ENCODE results near the gene INPP4A.

INPP4A gene

GRCh38 chr2:98608962-98609604 is 164.4 kb downstream of the INPP4A start:
- no peaks in the 10 kb centered on the region for H3K9me3 ChIP-seq (ENCODE audit: control insufficient read depth in 1 of 2, low read length in 2 of 2)
- H3K36me3 ChIP-seq (ENCODE audit: control insufficient read depth in 1 of 2, insufficient read depth in 2 of 2, low read length in 2 of 2) = peaks cover 11 to 30% of the 10 kb centered on the region in 2 donors
- no peaks in the 10 kb centered on the region for H3K27me3 ChIP-seq (ENCODE audit: control insufficient read depth in 1 of 2, insufficient read depth in 2 of 2, low read length in 2 of 2)
- H3K4me3 ChIP-seq (ENCODE audit: low read depth in 1 of 2, low read length in 2 of 2) = peak overlapping the region; percentile 93 to 96
- H3K4me1 ChIP-seq (ENCODE audit: control insufficient read depth in 1 of 2, insufficient read depth in 2 of 2, low read length in 2 of 2) = peaks cover 34% of the 10 kb centered on the region in 2 donors
- peak overlapping the region; percentile 93 to 97 for H3K9ac ChIP-seq (ENCODE audit: low read depth in 1 of 2, low read length in 2 of 2)
- H3K27ac ChIP-seq (ENCODE audit: low read depth, low read length) = peak overlapping the region; percentile 93

GRCh38 chr2:98614024-98614739 is 169.5 kb downstream of the INPP4A start:
- Histone ChIP-seq H3K9ac (ENCODE audit: low read depth in 1 of 2, low read length in 2 of 2) (no peak overlapping the region), H3K36me3 (ENCODE audit: control insufficient read depth in 1 of 2, insufficient read depth in 2 of 2, low read length in 2 of 2) (peaks cover 32 to 66% of the 10 kb centered on the region in 2 donors), H3K9me3 (ENCODE audit: control insufficient read depth in 1 of 2, low read length in 2 of 2) (no peaks in the 10 kb centered on the region), H3K27ac (ENCODE audit: low read depth, low read length) (no peak overlapping the region), H3K27me3 (ENCODE audit: control insufficient read depth in 1 of 2, insufficient read depth in 2 of 2, low read length in 2 of 2) (no peaks in the 10 kb centered on the region), H3K4me3 (ENCODE audit: low read depth in 1 of 2, low read length in 2 of 2) (no peak overlapping the region), H3K4me1 (ENCODE audit: control insufficient read depth in 1 of 2, insufficient read depth in 2 of 2, low read length in 2 of 2) (peaks cover 16 to 18% of the 10 kb centered on the region in 2 donors)

DNA sequence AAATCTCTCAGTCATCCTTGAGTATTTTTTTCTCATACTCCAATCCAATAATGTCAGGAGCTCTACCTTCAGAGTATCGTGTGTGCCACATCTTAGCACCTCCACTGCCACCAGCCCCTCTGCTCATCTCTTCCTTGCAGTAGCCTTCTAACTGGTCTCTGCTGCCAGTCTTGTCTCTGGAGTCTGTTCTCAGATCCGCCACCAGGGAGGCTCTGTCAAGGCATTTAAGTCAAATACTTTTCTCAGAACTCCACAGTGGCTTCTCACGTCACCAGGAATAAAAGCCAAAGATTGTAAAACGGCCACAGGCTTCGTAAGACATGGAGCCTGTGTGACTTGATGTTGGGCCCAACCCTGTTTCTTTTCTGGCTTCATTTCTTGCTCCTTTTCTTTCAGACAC is 170.8 kb downstream of the INPP4A start:
- no peaks in the 10 kb centered on the region for H3K27me3 ChIP-seq (ENCODE audit: control insufficient read depth in 1 of 2, insufficient read depth in 2 of 2, low read length in 2 of 2)
- H3K9me3 ChIP-seq (ENCODE audit: control insufficient read depth in 1 of 2, low read length in 2 of 2) = no peaks in the 10 kb centered on the region
- H3K36me3 ChIP-seq (ENCODE audit: control insufficient read depth in 1 of 2, insufficient read depth in 2 of 2, low read length in 2 of 2) = peaks cover 38 to 69% of the 10 kb centered on the region in 2 donors
- H3K4me3 ChIP-seq (ENCODE audit: low read depth in 1 of 2, low read length in 2 of 2) = no peak overlapping the region
- peaks cover 3 to 5% of the 10 kb centered on the region in 2 donors for H3K4me1 ChIP-seq (ENCODE audit: control insufficient read depth in 1 of 2, insufficient read depth in 2 of 2, low read length in 2 of 2)
- no peak overlapping the region for H3K9ac ChIP-seq (ENCODE audit: low read depth in 1 of 2, low read length in 2 of 2)
- no peak overlapping the region for H3K27ac ChIP-seq (ENCODE audit: low read depth, low read length)

DNA sequence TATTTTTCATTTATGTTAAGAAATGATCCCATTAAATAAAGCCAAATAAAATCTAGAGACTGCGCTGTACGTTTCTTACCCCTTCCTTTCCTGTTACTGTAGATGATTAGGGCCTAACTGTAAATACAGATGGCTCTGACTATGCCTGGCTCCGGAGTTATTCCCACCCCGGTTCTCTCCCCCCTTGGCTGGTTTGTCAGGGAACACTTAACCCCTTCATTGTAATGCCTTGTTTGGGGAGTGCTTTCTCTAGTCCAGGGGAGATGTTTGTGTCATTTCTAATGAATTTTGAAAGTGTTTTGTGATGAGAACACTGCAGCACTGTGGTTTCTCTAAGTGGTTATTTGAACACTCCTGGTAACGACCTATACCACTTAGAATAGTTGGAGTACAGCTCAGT is 172.5 kb downstream of the INPP4A start:
- H3K27me3 ChIP-seq (ENCODE audit: control insufficient read depth in 1 of 2, insufficient read depth in 2 of 2, low read length in 2 of 2) = no peaks in the 10 kb centered on the region
- no peak overlapping the region for H3K4me3 ChIP-seq (ENCODE audit: low read depth in 1 of 2, low read length in 2 of 2)
- H3K9ac ChIP-seq (ENCODE audit: low read depth in 1 of 2, low read length in 2 of 2) = no peak overlapping the region
- no peaks in the 10 kb centered on the region for H3K4me1 ChIP-seq (ENCODE audit: control insufficient read depth in 1 of 2, insufficient read depth in 2 of 2, low read length in 2 of 2)
- no peak overlapping the region for H3K27ac ChIP-seq (ENCODE audit: low read depth, low read length)
- H3K36me3 ChIP-seq (ENCODE audit: control insufficient read depth in 1 of 2, insufficient read depth in 2 of 2, low read length in 2 of 2) = peaks cover 53 to 69% of the 10 kb centered on the region in 2 donors
- no peaks in the 10 kb centered on the region for H3K9me3 ChIP-seq (ENCODE audit: control insufficient read depth in 1 of 2, low read length in 2 of 2)

DNA sequence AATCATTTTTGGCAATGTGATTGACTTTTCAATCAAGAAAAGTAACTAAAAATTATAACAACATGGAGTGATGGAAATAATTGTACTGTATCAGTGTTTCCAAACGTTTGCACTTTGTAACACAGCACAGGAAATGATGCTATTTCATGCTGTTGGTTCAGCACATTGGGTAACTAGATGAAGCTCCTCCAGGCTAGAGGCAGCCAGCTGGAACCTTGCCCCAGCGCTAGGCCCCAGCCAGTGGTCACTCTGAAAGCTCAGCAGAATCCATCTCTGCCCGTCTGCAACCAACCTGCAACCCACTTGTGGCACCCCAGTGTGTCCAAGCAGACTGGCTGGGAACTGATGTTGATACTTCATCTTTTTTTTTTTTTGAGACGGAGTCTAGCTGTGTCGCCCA is 179.0 kb downstream of the INPP4A start:
- no peak overlapping the region for H3K9ac ChIP-seq (ENCODE audit: low read depth in 1 of 2, low read length in 2 of 2)
- no peak overlapping the region for H3K27ac ChIP-seq (ENCODE audit: low read depth, low read length)
- no peak overlapping the region for H3K4me3 ChIP-seq (ENCODE audit: low read depth in 1 of 2, low read length in 2 of 2)
- no peaks in the 10 kb centered on the region for H3K27me3 ChIP-seq (ENCODE audit: control insufficient read depth in 1 of 2, insufficient read depth in 2 of 2, low read length in 2 of 2)
- no peaks in the 10 kb centered on the region for H3K4me1 ChIP-seq (ENCODE audit: control insufficient read depth in 1 of 2, insufficient read depth in 2 of 2, low read length in 2 of 2)
- H3K9me3 ChIP-seq (ENCODE audit: control insufficient read depth in 1 of 2, low read length in 2 of 2) = no peaks in the 10 kb centered on the region
- H3K36me3 ChIP-seq (ENCODE audit: control insufficient read depth in 1 of 2, insufficient read depth in 2 of 2, low read length in 2 of 2) = peaks cover 24 to 42% of the 10 kb centered on the region in 2 donors

GRCh38 chr2:98632351-98632750 is 187.7 kb downstream of the INPP4A start:
- Histone ChIP-seq H3K9ac (ENCODE audit: low read depth in 1 of 2, low read length in 2 of 2) (no peak overlapping the region), H3K27ac (ENCODE audit: low read depth, low read length) (no peak overlapping the region), H3K36me3 (ENCODE audit: control insufficient read depth in 1 of 2, insufficient read depth in 2 of 2, low read length in 2 of 2) (peaks cover 22 to 67% of the 10 kb centered on the region in 2 donors), H3K4me1 (ENCODE audit: control insufficient read depth in 1 of 2, insufficient read depth in 2 of 2, low read length in 2 of 2) (no peaks in the 10 kb centered on the region), H3K9me3 (ENCODE audit: control insufficient read depth in 1 of 2, low read length in 2 of 2) (no peaks in the 10 kb centered on the region), H3K27me3 (ENCODE audit: control insufficient read depth in 1 of 2, insufficient read depth in 2 of 2, low read length in 2 of 2) (no peaks in the 10 kb centered on the region), H3K4me3 (ENCODE audit: low read depth in 1 of 2, low read length in 2 of 2) (no peak overlapping the region)

DNA sequence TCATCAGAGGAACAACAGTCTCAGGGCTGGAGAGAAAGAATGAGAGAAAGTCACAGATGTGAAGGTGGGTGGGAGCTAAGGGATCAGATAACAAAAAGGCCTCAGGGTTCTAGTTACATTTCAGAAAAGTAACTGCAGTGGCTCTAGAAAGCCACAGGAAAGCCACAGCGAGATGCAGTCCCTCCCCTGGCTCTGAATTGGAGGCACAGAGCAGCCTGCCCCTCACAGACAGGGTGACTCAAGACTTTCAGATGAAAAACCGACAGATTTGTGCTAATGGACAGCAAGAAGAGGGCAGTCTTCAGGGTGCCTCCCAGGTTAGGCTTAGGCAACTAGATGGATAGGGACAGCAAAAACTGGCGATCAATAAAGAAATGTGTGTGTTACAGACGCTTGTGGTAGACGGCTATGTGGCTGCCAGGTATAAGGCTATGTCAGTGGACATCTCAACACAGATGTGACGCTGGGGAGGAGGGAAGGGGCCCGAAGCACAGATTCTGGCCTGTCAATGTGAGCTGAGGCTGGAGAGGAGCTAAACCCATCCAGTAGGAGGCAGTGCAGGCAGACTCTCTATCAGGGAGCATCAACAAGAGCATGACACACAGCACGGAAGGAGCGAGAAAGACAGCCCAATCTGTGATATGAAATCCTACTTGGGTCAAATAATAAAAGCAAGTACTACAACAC is 189.9 kb downstream of the INPP4A start:
- Histone ChIP-seq H3K9ac (ENCODE audit: low read depth in 1 of 2, low read length in 2 of 2) (no peak overlapping the region), H3K27ac (ENCODE audit: low read depth, low read length) (no peak overlapping the region), H3K27me3 (ENCODE audit: control insufficient read depth in 1 of 2, insufficient read depth in 2 of 2, low read length in 2 of 2) (no peaks in the 10 kb centered on the region), H3K9me3 (ENCODE audit: control insufficient read depth in 1 of 2, low read length in 2 of 2) (no peaks in the 10 kb centered on the region), H3K36me3 (ENCODE audit: control insufficient read depth in 1 of 2, insufficient read depth in 2 of 2, low read length in 2 of 2) (peaks cover 31 to 82% of the 10 kb centered on the region in 2 donors), H3K4me1 (ENCODE audit: control insufficient read depth in 1 of 2, insufficient read depth in 2 of 2, low read length in 2 of 2) (no peaks in the 10 kb centered on the region), H3K4me3 (ENCODE audit: low read depth in 1 of 2, low read length in 2 of 2) (no peak overlapping the region)

- Histone ChIP-seq H3K4me3 (ENCODE audit: low read depth in 1 of 2, low read length in 2 of 2) (no peak overlapping the region), H3K27ac (ENCODE audit: low read depth, low read length) (no peak overlapping the region), H3K36me3 (ENCODE audit: control insufficient read depth in 1 of 2, insufficient read depth in 2 of 2, low read length in 2 of 2) (peaks cover 35 to 67% of the 10 kb centered on the region in 2 donors), H3K4me1 (ENCODE audit: control insufficient read depth in 1 of 2, insufficient read depth in 2 of 2, low read length in 2 of 2) (no peaks in the 10 kb centered on the region), H3K9me3 (ENCODE audit: control insufficient read depth in 1 of 2, low read length in 2 of 2) (no peaks in the 10 kb centered on the region), H3K9ac (ENCODE audit: low read depth in 1 of 2, low read length in 2 of 2) (no peak overlapping the region), H3K27me3 (ENCODE audit: control insufficient read depth in 1 of 2, insufficient read depth in 2 of 2, low read length in 2 of 2) (no peaks in the 10 kb centered on the region)
These were observed 192.9 kb downstream of the INPP4A start for GRCh38 chr2:98637401-98638147.

- H3K27me3 ChIP-seq (ENCODE audit: control insufficient read depth in 1 of 2, insufficient read depth in 2 of 2, low read length in 2 of 2) = no peaks in the 10 kb centered on the region
- no peak overlapping the region for H3K9ac ChIP-seq (ENCODE audit: low read depth in 1 of 2, low read length in 2 of 2)
- H3K36me3 ChIP-seq (ENCODE audit: control insufficient read depth in 1 of 2, insufficient read depth in 2 of 2, low read length in 2 of 2) = peaks cover 41 to 71% of the 10 kb centered on the region in 2 donors
- H3K27ac ChIP-seq (ENCODE audit: low read depth, low read length) = no peak overlapping the region
- no peaks in the 10 kb centered on the region for H3K4me1 ChIP-seq (ENCODE audit: control insufficient read depth in 1 of 2, insufficient read depth in 2 of 2, low read length in 2 of 2)
- no peak overlapping the region for H3K4me3 ChIP-seq (ENCODE audit: low read depth in 1 of 2, low read length in 2 of 2)
- H3K9me3 ChIP-seq (ENCODE audit: control insufficient read depth in 1 of 2, low read length in 2 of 2) = no peaks in the 10 kb centered on the region
These were observed 198.9 kb downstream of the INPP4A start for GRCh38 chr2:98643496-98644100.

All from duodenal mucosa (tissue), 2 donors.